Prostate gland (tissue), 2 donors: ENCODE results near the gene PRSS1.
"Not testable (repeated sequence)": the region's sequence is repeated elsewhere in the genome, so short reads cannot be mapped to it uniquely, and the experiment has no call there.

ENCODE experiments used
- POLR2A ChIP-seq: fragments of 450-650 bp; IDR thresholded peaks from one replicate; pipeline ENCODE4 v1.6.1; 2016; ENCODE audit warnings: antibody characterized with exemption, mild to moderate bottlenecking
- POLR2AphosphoS5 ChIP-seq: sonication (generic); formaldehyde crosslinking; IDR thresholded peaks from one replicate; pipeline ENCODE4 v1.6.1; 2017; ENCODE audit warnings: antibody characterized with exemption
- TF ChIP-seq, protein P1 (sequence below), 4 experiments: fragments of 200-600 bp in 2 of 4; fragments of 450-650 bp in 2 of 4; sonication (generic) in 2 of 4; IDR thresholded peaks; 1 replicate in 3 of 4; 2 replicates in 1 of 4; pipeline ENCODE4 v1.5.1; 2016 to 2019; ENCODE audit warnings: antibody characterized with exemption in 4 of 4, mild to moderate bottlenecking in 2 of 4, moderate library complexity in 2 of 4

GRCh38 chr7:142761606-142762005 is 12.3 kb downstream of the PRSS1 start:
- TF ChIP-seq, protein P1, sequence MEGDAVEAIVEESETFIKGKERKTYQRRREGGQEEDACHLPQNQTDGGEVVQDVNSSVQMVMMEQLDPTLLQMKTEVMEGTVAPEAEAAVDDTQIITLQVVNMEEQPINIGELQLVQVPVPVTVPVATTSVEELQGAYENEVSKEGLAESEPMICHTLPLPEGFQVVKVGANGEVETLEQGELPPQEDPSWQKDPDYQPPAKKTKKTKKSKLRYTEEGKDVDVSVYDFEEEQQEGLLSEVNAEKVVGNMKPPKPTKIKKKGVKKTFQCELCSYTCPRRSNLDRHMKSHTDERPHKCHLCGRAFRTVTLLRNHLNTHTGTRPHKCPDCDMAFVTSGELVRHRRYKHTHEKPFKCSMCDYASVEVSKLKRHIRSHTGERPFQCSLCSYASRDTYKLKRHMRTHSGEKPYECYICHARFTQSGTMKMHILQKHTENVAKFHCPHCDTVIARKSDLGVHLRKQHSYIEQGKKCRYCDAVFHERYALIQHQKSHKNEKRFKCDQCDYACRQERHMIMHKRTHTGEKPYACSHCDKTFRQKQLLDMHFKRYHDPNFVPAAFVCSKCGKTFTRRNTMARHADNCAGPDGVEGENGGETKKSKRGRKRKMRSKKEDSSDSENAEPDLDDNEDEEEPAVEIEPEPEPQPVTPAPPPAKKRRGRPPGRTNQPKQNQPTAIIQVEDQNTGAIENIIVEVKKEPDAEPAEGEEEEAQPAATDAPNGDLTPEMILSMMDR (IDR thresholded peaks at IDR 0.05): not testable (repeated sequence)
- TF ChIP-seq POLR2AphosphoS5, POLR2A: not testable (repeated sequence)
